Muscle of back (tissue), 13 donors: ENCODE measurements around the gene TBCEL. TPM values are rescaled to one million over a fixed set of nuclear protein-coding genes. Genes with fewer than 3 reads are reported as not detected.
A peak's percentile ranks its signal among the peaks of the same experiment; 100 is the strongest.

Experiments
- DNase-seq, 3 donors: peaks; one replicate each; pipeline versions ENCODE4 v3.0.0 to v3.0.0-alpha.2; 2013
- long read RNA-seq, 9 donors: transcript quantifications; one replicate each; lab custom pipeline, GENCODE V29; 2026
- polyA plus RNA-seq, 10 donors: library from polyadenylated mRNA; unstranded; fragments of 120-200 nt; gene quantifications; one replicate each; pipeline ENCODE4 v1.2.1, GENCODE V29; 2013; ENCODE audit not compliant: insufficient read length in 10 of 10

The TBCEL gene, protein sequence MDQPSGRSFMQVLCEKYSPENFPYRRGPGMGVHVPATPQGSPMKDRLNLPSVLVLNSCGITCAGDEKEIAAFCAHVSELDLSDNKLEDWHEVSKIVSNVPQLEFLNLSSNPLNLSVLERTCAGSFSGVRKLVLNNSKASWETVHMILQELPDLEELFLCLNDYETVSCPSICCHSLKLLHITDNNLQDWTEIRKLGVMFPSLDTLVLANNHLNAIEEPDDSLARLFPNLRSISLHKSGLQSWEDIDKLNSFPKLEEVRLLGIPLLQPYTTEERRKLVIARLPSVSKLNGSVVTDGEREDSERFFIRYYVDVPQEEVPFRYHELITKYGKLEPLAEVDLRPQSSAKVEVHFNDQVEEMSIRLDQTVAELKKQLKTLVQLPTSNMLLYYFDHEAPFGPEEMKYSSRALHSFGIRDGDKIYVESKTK
- polyA plus RNA-seq, result 10 to 100 TPM; 11.8 to 19.4 (median 14.5) TPM
- long read RNA-seq, donor 1, full-length matches to known transcripts, result 1 of 1 reads
- long read RNA-seq, donor 1, partial matches to known transcripts, result 0 of 1 reads
- long read RNA-seq, donor 1, other reads (novel, unspliced or antisense), result 0 of 1 reads
- long read RNA-seq, donor 2, result 0 reads
- long read RNA-seq, donor 3, result 0 reads
- long read RNA-seq, donor 4, full-length matches to known transcripts, result 2 of 2 reads
- long read RNA-seq, donor 4, partial matches to known transcripts, result 0 of 2 reads
- long read RNA-seq, donor 4, other reads (novel, unspliced or antisense), result 0 of 2 reads
- long read RNA-seq, donor 5, full-length matches to known transcripts, result 4 of 4 reads
- long read RNA-seq, donor 5, partial matches to known transcripts, result 0 of 4 reads
- long read RNA-seq, donor 5, other reads (novel, unspliced or antisense), result 0 of 4 reads
- long read RNA-seq, donor 6, full-length matches to known transcripts, result 3 of 3 reads
- long read RNA-seq, donor 6, partial matches to known transcripts, result 0 of 3 reads
- long read RNA-seq, donor 6, other reads (novel, unspliced or antisense), result 0 of 3 reads
- long read RNA-seq, donor 7, result 0 reads
- long read RNA-seq, donor 8, result 0 reads
- long read RNA-seq, donor 9, partial matches to known transcripts, result 0 of 1 reads
- long read RNA-seq, donor 9, other reads (novel, unspliced or antisense), result 0 of 1 reads

DNA sequence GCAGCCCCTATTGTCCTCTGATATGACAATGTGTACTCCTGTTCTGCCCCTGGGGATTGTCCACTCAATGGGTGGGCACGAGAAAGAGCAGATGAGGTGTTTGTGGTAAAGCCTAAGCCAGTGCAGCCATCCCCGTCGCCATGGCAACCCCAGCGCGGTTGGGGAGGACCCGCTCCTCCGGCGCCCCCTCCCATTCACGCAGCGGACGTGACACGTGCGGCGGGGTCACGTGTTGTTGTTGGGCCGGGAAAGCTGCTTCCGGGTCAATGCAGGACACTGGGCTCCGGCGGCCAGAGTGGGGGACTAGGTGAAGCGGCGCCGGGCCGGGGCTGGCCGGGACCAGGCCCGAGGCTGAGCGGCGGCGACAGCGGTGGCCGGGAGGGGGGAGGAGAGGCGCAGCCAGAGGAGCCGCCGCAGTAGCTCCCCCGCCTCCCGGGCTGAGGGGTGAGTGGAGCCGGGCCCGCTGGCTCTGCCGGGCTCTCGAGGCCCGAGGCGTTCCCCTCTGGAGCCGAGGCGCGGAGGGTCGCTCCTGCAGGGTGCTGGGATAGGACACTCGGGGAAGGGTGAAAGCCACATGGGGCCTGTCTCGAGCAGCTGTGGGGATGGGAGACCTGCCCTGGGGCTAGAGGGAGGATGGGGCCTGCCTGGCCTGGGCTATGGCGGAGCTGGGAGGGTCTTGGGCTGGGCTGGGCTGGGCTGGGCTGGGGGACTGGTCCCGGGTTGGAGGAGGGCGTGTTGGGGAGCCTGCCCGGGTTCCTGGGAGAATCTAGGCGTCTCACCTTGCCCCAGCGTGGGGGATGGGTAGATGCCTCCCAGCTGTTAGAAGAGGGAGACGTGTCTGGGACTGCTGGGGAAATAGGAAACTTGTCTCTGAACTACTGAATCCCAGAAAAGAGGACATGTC, at the start of gene TBCEL:
Gene TBCEL, plus strand, starts transcription at position 255 of the 904 bp plus-strand sequence. CDS start 21,589 bp downstream, outside the sequence.
- DNase-seq, result peak; percentile 77 to 95 (median 88)

DNA sequence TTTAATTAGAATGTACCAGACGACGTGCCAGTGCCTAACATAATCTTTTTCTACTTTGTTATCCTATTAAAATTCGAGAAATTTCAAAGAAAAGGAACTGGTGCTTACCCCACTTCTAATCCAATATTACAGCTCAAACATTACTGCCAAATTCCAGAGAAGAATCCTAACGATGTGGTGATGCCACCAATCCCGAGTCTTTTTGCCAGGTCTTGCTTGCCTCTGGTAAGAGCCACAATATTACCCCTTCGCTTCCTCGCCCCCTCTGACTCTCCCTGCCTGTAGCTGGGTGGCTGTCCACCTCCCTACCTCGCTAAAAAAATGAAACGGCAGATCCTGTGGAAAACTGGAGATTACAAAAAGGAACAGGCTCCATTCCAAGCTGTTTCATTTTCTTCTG, 49.4 kb upstream of the TBCEL start:
- no peak for DNase-seq

DNA sequence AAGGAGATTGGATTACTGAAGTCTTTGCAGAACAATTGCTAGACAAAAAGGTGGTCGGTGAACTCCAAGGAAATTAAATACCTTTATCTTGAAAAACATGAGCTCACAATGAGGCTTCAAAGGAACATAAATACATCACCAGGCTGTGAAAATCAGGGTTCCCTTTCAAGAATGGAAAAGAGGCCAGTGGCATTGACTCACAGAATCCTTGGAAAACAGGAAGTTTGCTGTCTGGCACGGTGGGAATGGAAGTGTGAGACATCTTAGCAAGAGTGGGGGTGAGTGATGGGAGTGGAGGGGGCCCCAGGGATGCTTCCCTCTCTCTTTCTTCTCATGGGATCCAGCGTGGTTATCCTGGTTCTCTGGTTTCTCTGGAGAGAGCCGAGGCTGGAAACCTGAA, 48.9 kb upstream of the TBCEL start:
- DNase-seq, result no peak

DNA sequence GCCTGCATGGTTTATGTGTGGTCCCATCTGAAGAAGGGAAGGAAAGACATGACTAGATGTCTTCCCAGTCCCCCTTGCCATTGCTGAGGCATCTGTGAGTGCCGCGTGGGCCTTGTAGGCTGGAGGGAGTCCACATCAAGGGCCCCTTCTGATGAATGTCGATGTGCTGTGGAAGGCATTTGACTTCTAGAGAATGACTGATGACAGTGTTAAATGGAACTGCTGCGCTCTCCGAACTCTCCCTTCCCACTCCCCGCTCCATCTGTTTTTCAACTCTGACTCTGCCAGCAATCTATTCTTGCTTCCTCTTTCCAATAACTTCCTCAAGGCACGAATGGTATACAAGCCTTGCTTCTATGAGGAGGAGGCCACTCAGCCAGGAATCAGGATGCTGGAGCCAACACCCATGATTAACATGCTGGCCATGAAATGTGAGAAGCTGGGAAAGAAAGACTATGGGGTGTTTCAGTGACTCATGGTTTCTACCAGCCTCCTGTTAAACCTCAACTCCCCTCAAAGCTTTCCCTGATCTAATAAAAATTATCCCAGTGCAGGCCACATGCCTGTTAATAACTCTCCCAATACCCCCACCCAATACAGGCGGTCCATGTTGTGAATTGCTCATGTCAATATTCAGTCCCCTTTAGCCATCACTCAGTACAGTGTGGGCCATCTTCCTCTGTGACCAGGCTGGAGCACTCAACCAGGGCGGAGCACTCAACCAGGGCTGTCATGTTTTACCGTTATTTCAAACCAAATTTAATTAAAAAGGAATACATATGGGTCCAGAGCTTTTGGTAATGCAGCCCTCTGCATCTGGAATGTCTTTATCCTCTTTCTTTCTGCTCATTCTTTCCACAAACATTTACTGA, 46.4 kb upstream of the TBCEL start:
- peak in 1 of 3 donors; percentile 6 for DNase-seq

DNA sequence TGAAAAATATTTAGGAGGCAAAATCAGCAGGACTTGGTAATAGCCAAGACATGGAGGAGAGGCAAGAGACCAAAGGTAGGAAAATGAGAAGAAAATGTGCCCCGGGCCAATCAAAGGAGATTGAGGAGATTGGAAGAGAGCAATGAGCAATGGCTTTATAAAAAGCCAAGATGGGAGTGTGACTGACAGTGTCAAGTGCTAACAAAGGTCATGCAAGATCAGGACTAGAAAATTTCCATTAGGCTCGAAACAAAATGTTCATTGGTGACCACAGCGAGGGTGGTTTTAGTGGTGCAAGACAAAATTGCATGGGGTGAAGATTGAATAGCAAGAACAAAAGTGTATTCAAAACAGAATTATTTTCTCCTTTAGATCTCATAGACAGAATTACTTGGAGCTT, 45.2 kb upstream of the TBCEL start:
- DNase-seq, result no peak

DNA sequence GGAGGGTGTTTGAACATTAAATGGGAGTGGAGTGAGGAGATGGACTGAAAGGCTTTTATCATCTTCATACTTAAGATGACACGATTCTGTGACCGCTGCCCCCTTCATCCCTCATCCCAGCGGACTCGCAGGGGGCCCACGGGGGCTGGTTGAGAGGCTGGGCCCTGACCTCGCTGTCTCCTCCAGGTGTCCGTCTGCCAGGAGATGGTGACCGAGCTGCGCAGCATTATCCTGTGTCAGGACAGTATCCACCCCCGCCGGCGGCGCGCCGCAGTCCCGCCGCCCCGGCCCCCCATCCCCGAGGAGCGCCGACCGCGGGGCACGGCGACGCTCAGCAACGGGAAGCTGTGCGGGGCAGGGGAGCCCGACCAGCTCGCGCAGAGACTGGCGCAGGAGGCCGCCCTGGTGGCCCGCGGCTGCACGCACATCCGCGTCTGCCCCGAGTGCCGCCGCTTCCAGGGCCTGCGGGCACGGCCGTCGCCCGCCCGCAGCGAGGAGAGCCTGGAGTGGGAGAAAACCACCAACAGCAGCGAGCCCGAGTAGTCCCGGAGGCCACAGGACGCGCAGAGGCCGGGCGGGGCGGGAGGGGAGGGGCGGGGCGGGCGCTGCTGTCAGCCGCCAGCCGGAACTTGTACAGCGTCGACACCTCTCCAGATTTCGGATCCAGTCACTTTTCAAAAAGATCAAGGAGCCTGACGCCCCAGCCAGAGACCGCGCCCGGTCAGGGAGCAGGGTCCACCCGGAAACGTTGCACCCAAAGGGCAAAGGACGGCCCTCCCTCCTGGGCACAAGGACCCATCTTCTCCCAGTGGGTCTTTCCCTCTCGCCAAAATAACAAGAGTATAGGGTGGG, 38.0 kb upstream of the TBCEL start:
- DNase-seq, result peak; percentile 22 to 71 (median 34)

DNA sequence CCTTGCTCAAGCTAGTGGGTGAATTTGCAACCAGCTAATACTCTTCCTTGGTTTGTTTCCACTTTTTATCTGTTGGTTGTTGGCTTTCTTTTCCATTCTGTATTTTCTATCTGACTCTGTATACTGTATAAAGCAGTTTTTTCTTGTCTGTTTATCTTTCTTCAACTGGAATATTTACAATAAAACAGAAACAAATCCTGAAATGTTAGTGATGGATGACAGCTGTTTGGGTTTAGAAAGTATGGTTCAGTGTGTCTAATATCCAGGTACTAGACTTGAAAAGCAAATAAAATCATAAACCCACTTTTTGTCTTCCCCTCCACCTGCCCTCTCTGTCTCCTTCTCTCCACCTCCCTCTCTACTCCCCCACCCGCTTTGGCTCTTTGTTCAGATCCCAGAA, 35.3 kb upstream of the TBCEL start:
- DNase-seq, result no peak

DNA sequence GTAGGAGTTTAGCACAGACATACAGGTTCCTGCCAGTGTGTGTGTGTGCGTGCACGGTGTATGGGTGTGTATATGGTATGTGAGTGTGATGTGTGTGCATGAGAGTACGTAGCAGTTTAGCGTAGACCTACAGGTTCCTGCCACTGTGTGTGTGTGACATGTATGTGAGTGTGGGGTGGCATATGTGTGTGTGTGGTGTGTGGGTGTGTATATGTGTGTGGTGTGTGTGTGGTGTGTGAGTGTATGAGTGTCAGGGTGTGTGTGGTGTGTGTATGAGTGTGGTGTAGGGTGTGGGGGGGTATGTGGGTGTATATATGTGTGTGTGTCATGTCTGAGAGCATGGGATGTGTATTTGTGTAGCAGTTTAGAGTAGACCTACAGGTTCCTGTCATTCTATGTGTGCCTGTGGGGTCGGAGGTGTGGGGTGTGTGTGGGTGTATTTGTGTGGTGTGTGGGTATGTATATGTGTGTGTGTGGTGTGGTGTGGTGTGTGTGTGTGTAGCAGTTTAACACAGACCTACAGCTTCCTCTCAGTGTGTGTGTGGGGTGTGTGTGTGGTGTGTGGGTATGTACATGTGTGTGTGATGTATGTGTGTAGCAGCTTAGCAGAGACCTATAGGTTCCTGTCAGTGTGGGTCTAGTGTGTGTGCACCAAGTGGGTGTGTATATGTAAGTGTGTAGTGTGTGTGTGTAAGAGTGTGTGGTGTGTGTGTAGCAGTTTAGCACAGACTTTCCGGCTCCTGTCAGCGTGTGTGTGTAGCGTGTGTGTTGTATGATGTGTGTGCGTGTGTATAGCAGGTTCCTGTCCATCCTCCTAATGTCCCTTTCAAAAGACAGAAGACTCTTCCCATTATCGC, 31.8 kb upstream of the TBCEL start:
- DNase-seq, result no peak

DNA sequence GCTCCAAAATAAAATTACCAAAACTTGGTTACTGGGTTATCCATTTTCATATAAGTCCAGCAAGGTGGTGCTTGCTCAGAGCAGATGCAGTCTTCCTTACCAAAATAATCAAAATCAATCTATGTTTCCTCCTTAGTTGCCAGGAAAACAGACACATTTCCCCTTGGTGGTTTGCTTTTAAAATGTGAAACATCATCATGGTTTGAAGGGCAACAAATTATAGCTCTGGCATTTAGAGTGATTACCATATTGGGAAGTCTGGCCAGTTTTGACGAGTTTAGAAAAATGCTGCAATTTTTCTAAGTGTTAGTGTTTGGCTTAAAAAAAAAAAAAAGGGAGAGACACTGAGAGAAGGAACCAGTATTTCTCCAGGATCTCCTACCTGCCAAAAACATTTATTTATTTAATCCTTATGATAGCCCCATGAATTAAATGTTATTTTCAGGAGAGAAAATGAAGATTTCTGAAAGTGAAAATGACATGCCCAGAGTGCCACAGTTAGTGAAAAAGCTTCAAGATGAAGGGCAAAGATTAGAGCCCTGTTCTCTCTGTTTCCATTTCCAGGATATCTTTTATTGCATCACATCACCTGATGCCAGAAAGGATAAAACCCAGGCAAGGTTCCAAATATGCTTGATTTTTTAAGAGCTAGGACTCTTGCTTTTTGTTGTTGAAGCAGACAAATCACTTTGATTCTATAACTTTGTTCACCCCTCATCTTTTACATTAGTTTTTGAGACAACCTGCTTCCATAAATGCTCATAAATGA, 29.6 kb upstream of the TBCEL start:
- no peak for DNase-seq

DNA sequence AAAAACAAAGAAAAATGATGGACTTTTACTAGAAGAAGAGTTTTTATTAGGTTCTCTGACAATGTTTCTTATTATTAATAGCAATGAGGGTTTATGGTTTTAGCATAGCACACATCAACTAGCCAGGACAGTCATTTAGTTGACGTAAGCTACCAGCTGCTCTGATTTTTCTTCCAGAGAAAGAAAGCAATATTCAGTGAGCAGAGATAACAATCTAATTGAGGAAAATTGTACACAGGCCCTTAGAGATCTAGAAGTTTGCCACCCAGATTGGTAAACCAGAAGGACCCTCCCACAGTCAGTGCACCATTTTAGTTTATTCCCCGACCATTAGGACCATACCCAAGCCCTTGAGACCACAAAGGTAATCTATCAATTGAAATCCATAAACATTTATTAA, 28.7 kb upstream of the TBCEL start:
- no peak for DNase-seq

DNA sequence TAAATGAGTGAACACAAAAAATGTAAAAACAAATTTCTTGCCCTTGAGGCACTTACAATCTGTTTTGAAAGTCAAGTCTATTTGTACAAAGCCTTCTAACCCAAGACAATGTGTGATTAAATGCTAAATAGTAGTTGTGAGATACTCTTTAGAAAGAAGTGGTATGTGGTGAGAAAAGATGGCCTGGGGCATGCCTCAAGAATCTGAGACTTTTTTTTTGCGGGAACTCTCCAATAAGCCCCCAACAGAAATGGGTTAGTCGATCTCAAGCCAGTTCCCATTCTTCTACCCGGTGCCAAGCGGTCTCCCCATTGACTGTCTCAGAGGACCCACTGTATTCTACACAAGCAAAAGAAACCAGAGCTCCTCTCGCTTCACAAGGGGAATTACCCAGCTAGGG, 26.9 kb upstream of the TBCEL start:
- no peak for DNase-seq

DNA sequence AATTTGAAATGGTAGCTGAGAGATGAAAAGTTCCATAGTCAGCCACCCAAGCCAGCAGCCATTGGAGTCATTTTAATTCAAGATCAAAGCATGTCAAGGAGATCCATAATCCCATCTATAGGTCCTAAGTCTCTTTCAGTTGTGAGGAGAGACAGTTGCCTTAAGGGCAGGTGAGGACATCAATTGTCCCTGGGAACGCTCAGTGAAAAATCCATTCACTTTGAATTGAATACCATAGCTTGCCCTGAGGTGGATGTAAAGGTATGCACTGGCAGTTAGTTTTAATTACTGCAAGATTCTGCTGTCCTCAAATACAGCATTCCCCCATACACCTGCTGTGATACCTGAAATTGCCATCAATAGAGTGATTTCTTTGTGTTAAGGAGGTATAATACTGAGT, 25.3 kb upstream of the TBCEL start:
- no peak for DNase-seq

DNA sequence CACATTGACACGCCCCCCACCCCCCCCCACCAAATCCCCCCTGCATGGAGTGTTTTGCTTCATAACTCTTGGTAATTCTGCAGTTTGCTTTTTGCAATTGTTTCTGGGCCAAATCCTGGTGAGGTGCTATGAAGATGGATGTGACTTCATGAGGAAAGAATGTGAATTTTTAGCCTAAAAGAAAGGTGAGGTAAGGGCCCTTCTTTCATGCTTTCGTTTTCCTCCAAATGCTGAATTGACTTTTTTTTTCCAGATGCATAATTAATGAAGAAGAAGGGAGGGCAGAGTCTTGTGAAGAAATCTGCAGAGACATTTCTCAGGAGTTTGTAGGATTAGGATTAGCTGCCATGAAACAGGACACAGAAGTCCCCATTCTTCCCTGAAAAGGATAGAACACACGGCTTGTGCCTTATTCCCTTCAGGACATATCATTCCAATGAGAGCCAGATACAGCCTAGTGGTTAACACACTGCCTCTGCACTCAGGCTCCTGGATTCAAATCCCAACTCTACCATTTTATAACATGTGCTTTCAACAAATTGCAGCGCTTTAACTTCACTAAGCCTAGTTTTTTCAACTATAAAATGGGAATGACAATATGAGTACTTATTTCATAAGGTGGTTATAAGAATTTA, 19.6 kb upstream of the TBCEL start:
- no peak for DNase-seq

DNA sequence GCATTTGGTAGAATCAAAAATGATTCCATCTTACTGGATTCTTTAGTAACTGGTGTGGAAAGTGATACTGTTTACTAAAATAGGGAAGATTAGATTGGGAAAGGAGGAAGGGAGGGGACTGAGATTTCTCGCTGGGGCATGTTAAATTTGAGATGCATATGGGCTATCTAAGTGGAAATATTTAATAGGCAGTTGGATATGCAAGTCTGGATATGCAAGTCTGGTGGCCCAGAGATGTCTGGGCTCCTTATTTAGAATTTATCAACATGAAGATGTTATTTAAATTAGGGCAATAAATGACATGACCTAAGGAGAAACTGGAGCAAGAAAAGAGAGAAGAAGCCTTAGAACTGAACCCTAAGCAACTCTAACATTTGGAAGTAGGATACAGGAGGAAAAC, 17.0 kb upstream of the TBCEL start:
- DNase-seq, result no peak

DNA sequence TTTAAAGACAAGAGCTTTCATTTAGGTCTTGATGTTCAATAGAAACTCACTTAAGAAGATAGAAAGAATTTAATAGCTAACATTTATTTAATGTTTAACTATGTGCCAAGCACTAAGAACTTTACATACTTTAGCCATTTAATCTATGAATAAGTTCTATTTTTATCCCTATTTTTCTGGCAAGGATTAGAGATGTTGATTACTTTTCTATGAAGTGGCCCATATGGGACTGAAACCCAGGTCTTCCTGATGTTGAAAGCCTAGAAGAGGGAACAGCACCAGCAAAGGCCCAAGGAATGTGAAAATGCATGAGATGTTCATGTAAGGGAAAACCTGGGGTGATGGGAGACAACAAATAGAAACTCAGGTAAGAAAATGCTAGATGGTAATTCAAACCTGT, 15.4 kb upstream of the TBCEL start:
- DNase-seq, result no peak

DNA sequence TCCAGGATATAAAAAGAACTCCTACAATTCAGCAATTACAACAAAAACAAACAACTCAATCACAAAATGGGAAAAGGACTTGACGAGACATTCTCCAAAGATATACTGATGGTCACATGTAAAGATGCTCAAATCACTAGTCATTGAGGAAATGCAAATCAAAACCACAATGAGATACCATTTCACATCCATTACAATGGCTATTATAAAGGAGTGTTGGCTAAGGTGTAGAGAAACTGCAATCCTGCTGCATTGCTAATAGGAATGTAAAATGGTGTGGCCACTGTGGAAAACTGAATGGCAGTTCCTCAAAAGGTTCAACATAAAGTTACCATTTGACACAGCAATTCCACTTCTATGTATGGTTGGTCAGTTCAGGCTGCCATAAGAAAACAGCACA, 11.8 kb upstream of the TBCEL start:
- DNase-seq, result no peak

DNA sequence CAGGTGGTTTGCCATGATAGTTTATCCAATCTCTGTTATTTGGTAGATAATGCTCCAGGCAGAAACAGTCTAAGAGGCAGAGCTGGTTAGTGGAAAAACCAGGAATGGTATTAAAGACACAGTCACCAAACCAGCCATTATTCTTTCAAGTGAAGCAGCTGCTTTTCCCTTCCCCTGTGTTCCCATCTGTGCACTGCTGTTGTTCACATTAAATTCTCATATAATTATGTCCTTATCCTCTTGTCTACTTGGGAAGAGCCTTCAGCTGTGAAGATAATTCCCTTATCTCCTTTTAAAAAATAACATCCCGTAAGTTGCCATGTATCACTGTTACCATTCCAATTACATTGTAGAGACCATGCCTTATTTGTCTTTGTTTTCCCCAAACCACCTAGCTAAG, 5.2 kb upstream of the TBCEL start:
- no peak for DNase-seq
